ENCODE data around the gene ULK2.
"Not testable (repeated sequence)": the region's sequence is repeated elsewhere in the genome, so short reads cannot be mapped to it uniquely, and the experiment has no call there.

ULK2 gene

GRCh38 chr17:19768046-19768782 lies 99.5 kb downstream of the ULK2 start:
- Histone ChIP-seq H3K9me3 (ENCODE audit: control insufficient read depth, insufficient read depth, low read length) (no peaks in the 10 kb centered on the region), H3K9ac (ENCODE audit: low read depth, low read length) (no peak overlapping the region), H3K4me1 (ENCODE audit: control insufficient read depth, insufficient read depth, low read length) (no peaks in the 10 kb centered on the region), H3K36me3 (ENCODE audit: control insufficient read depth, insufficient read depth, low read length) (no peaks in the 10 kb centered on the region), H3K27ac (ENCODE audit: low read depth, low read length) (no peak overlapping the region), H3K27me3 (ENCODE audit: control insufficient read depth, insufficient read depth, low read length) (no peaks in the 10 kb centered on the region), H3K4me3 (ENCODE audit: low read depth, low read length) (no peak overlapping the region)

GRCh38 chr17:19766421-19767270 lies 101.1 kb downstream of the ULK2 start:
- Histone ChIP-seq H3K36me3 (ENCODE audit: control insufficient read depth, insufficient read depth, low read length) (no peaks in the 10 kb centered on the region), H3K4me1 (ENCODE audit: control insufficient read depth, insufficient read depth, low read length) (no peaks in the 10 kb centered on the region), H3K9me3 (ENCODE audit: control insufficient read depth, insufficient read depth, low read length) (no peaks in the 10 kb centered on the region), H3K27ac (ENCODE audit: low read depth, low read length) (no peak overlapping the region), H3K9ac (ENCODE audit: low read depth, low read length) (no peak overlapping the region), H3K4me3 (ENCODE audit: low read depth, low read length) (no peak overlapping the region), H3K27me3 (ENCODE audit: control insufficient read depth, insufficient read depth, low read length) (no peaks in the 10 kb centered on the region)

GRCh38 chr17:19766016-19766415 lies 101.7 kb downstream of the ULK2 start:
- Histone ChIP-seq H3K4me3 (ENCODE audit: low read depth, low read length) (no peak overlapping the region), H3K9ac (ENCODE audit: low read depth, low read length) (no peak overlapping the region), H3K4me1 (ENCODE audit: control insufficient read depth, insufficient read depth, low read length) (no peaks in the 10 kb centered on the region), H3K27me3 (ENCODE audit: control insufficient read depth, insufficient read depth, low read length) (no peaks in the 10 kb centered on the region), H3K27ac (ENCODE audit: low read depth, low read length) (no peak overlapping the region), H3K9me3 (ENCODE audit: control insufficient read depth, insufficient read depth, low read length) (no peaks in the 10 kb centered on the region), H3K36me3 (ENCODE audit: control insufficient read depth, insufficient read depth, low read length) (no peaks in the 10 kb centered on the region)

- not testable (repeated sequence) for H3K9me3 ChIP-seq (ENCODE audit: control insufficient read depth, insufficient read depth, low read length); H3K4me3 ChIP-seq (ENCODE audit: low read depth, low read length); H3K36me3 ChIP-seq (ENCODE audit: control insufficient read depth, insufficient read depth, low read length); H3K27me3 ChIP-seq (ENCODE audit: control insufficient read depth, insufficient read depth, low read length); H3K9ac ChIP-seq (ENCODE audit: low read depth, low read length); H3K27ac ChIP-seq (ENCODE audit: low read depth, low read length); H3K4me1 ChIP-seq (ENCODE audit: control insufficient read depth, insufficient read depth, low read length)
These were observed 103.7 kb downstream of the ULK2 start for GRCh38 chr17:19763991-19764390.

GRCh38 chr17:19763416-19763815 lies 104.3 kb downstream of the ULK2 start:
- H3K9me3 ChIP-seq (ENCODE audit: control insufficient read depth, insufficient read depth, low read length): no peaks in the 10 kb centered on the region
- no peak overlapping the region for H3K9ac ChIP-seq (ENCODE audit: low read depth, low read length)
- no peaks in the 10 kb centered on the region for H3K27me3 ChIP-seq (ENCODE audit: control insufficient read depth, insufficient read depth, low read length)
- no peak overlapping the region for H3K27ac ChIP-seq (ENCODE audit: low read depth, low read length)
- H3K4me3 ChIP-seq (ENCODE audit: low read depth, low read length): no peak overlapping the region
- H3K4me1 ChIP-seq (ENCODE audit: control insufficient read depth, insufficient read depth, low read length): no peaks in the 10 kb centered on the region
- no peaks in the 10 kb centered on the region for H3K36me3 ChIP-seq (ENCODE audit: control insufficient read depth, insufficient read depth, low read length)

GRCh38 chr17:19762515-19762961 lies 105.2 kb downstream of the ULK2 start:
- Histone ChIP-seq H3K27ac (ENCODE audit: low read depth, low read length) (no peak overlapping the region), H3K4me1 (ENCODE audit: control insufficient read depth, insufficient read depth, low read length) (no peaks in the 10 kb centered on the region), H3K4me3 (ENCODE audit: low read depth, low read length) (no peak overlapping the region), H3K27me3 (ENCODE audit: control insufficient read depth, insufficient read depth, low read length) (no peaks in the 10 kb centered on the region), H3K9ac (ENCODE audit: low read depth, low read length) (no peak overlapping the region), H3K36me3 (ENCODE audit: control insufficient read depth, insufficient read depth, low read length) (no peaks in the 10 kb centered on the region), H3K9me3 (ENCODE audit: control insufficient read depth, insufficient read depth, low read length) (no peaks in the 10 kb centered on the region)

- no peaks in the 10 kb centered on the region for H3K27me3 ChIP-seq (ENCODE audit: control insufficient read depth, insufficient read depth, low read length)
- H3K36me3 ChIP-seq (ENCODE audit: control insufficient read depth, insufficient read depth, low read length): no peaks in the 10 kb centered on the region
- no peak overlapping the region for H3K4me3 ChIP-seq (ENCODE audit: low read depth, low read length)
- H3K27ac ChIP-seq (ENCODE audit: low read depth, low read length): no peak overlapping the region
- no peak overlapping the region for H3K9ac ChIP-seq (ENCODE audit: low read depth, low read length)
- no peaks in the 10 kb centered on the region for H3K4me1 ChIP-seq (ENCODE audit: control insufficient read depth, insufficient read depth, low read length)
- no peaks in the 10 kb centered on the region for H3K9me3 ChIP-seq (ENCODE audit: control insufficient read depth, insufficient read depth, low read length)
These were observed 107.0 kb downstream of the ULK2 start for GRCh38 chr17:19760746-19761145.

GRCh38 chr17:19759568-19760549 lies 107.9 kb downstream of the ULK2 start:
- Histone ChIP-seq H3K36me3 (ENCODE audit: control insufficient read depth, insufficient read depth, low read length) (no peaks in the 10 kb centered on the region), H3K4me1 (ENCODE audit: control insufficient read depth, insufficient read depth, low read length) (no peaks in the 10 kb centered on the region), H3K9ac (ENCODE audit: low read depth, low read length) (no peak overlapping the region), H3K9me3 (ENCODE audit: control insufficient read depth, insufficient read depth, low read length) (no peaks in the 10 kb centered on the region), H3K27ac (ENCODE audit: low read depth, low read length) (no peak overlapping the region), H3K27me3 (ENCODE audit: control insufficient read depth, insufficient read depth, low read length) (no peaks in the 10 kb centered on the region), H3K4me3 (ENCODE audit: low read depth, low read length) (no peak overlapping the region)

- Histone ChIP-seq H3K27me3 (ENCODE audit: control insufficient read depth, insufficient read depth, low read length) (no peaks in the 10 kb centered on the region), H3K9ac (ENCODE audit: low read depth, low read length) (no peak overlapping the region), H3K36me3 (ENCODE audit: control insufficient read depth, insufficient read depth, low read length) (no peaks in the 10 kb centered on the region), H3K9me3 (ENCODE audit: control insufficient read depth, insufficient read depth, low read length) (no peaks in the 10 kb centered on the region), H3K4me3 (ENCODE audit: low read depth, low read length) (no peak overlapping the region), H3K4me1 (ENCODE audit: control insufficient read depth, insufficient read depth, low read length) (no peaks in the 10 kb centered on the region), H3K27ac (ENCODE audit: low read depth, low read length) (no peak overlapping the region)
These were observed 110.1 kb downstream of the ULK2 start for GRCh38 chr17:19757536-19758180.

- Histone ChIP-seq H3K4me3 (ENCODE audit: low read depth, low read length) (no peak overlapping the region), H3K4me1 (ENCODE audit: control insufficient read depth, insufficient read depth, low read length) (no peaks in the 10 kb centered on the region), H3K9ac (ENCODE audit: low read depth, low read length) (no peak overlapping the region), H3K27me3 (ENCODE audit: control insufficient read depth, insufficient read depth, low read length) (no peaks in the 10 kb centered on the region), H3K9me3 (ENCODE audit: control insufficient read depth, insufficient read depth, low read length) (no peaks in the 10 kb centered on the region), H3K27ac (ENCODE audit: low read depth, low read length) (no peak overlapping the region), H3K36me3 (ENCODE audit: control insufficient read depth, insufficient read depth, low read length) (no peaks in the 10 kb centered on the region)
These were observed 111.2 kb downstream of the ULK2 start for GRCh38 chr17:19756546-19756945.

Measured in HUES48 (cell line).